Loucy (cell line): ENCODE results near the gene SORBS1.

Experiments used
- H2AFZ ChIP-seq: fragments of 200-600 bp; sonication (generic); 2 replicates; pipeline ENCODE4 v1.6.0; 2016; ENCODE audit warnings: antibody characterized with exemption, mild to moderate bottlenecking, low read length, moderate library complexity
- H3F3A ChIP-seq: fragments of 200-600 bp; 2 replicates; pipeline ENCODE4 v1.6.0; 2016; ENCODE audit warnings: antibody characterized with exemption, low read depth, mild to moderate bottlenecking
- H3K27me3 ChIP-seq: fragments of 200-600 bp; sonication (generic); 2 replicates; pipeline ENCODE4 v1.6.1; 2014; ENCODE audit warnings: low read length, mild to moderate bottlenecking; ENCODE audit not compliant: insufficient read depth, poor library complexity, severe bottlenecking
- H3K36me3 ChIP-seq: fragments of 200-600 bp; sonication (generic); 2 replicates; pipeline ENCODE4 v1.6.1; 2016; ENCODE audit warnings: low read length; ENCODE audit not compliant: insufficient read depth
- H3K4me1 ChIP-seq: fragments of 200-600 bp; sonication (generic); 2 replicates; pipeline ENCODE4 v1.5.1; 2014; ENCODE audit warnings: low read length, mild to moderate bottlenecking; ENCODE audit not compliant: insufficient read depth, poor library complexity, severe bottlenecking
- H3K4me2 ChIP-seq: fragments of 200-600 bp; sonication (generic); 2 replicates; pipeline ENCODE4 v1.6.0; 2014; ENCODE audit warnings: antibody characterized with exemption, low read length, low read depth, mild to moderate bottlenecking; ENCODE audit not compliant: poor library complexity, severe bottlenecking
- H3K4me3 ChIP-seq: fragments of 200-600 bp; sonication (generic); 2 replicates; pipeline ENCODE4 v1.5.1; 2014; ENCODE audit warnings: low read length, mild to moderate bottlenecking, mixed read lengths; ENCODE audit not compliant: poor library complexity, severe bottlenecking
- H3K79me2 ChIP-seq: fragments of 200-600 bp; sonication (generic); 2 replicates; pipeline ENCODE4 v1.6.1; 2014; ENCODE audit warnings: low read length; ENCODE audit not compliant: insufficient read depth
- H3K9ac ChIP-seq: fragments of 200-600 bp; sonication (generic); 2 replicates; pipeline ENCODE4 v1.6.0; 2014; ENCODE audit warnings: mild to moderate bottlenecking, low read depth, low read length, moderate library complexity; ENCODE audit not compliant: poor library complexity, severe bottlenecking
- H3K9me2 ChIP-seq: fragments of 200-600 bp; sonication (generic); replicated peaks from 2 replicates; pipeline ENCODE4 v1.6.1; 2016; ENCODE audit warnings: low read depth, low read length, mixed read lengths
- H3K9me3 ChIP-seq: fragments of 200-600 bp; sonication (generic); 2 replicates; pipeline ENCODE4 v1.6.1; 2014; ENCODE audit warnings: mild to moderate bottlenecking, antibody characterized with exemption, low read length, low read depth; ENCODE audit not compliant: insufficient read depth
- H4K20me1 ChIP-seq: fragments of 200-600 bp; sonication (generic); 2 replicates; pipeline ENCODE4 v1.6.0; 2014; ENCODE audit warnings: antibody characterized with exemption, low read length, mild to moderate bottlenecking; ENCODE audit not compliant: insufficient read depth, poor library complexity, severe bottlenecking
- EZH2phosphoT487 ChIP-seq: fragments of 200-600 bp; IDR thresholded peaks from 2 replicates; pipeline ENCODE4 v1.6.1; 2018; ENCODE audit warnings: antibody characterized with exemption, mild to moderate bottlenecking, moderate library complexity, borderline replicate concordance
- TF ChIP-seq, protein P1 (sequence below): fragments of 200-600 bp; sonication (generic); conservative IDR thresholded peaks from 2 replicates; pipeline ENCODE4 v1.5.1; 2014; ENCODE audit warnings: mild to moderate bottlenecking, antibody characterized with exemption, low read length

Gene SORBS1

DNA sequence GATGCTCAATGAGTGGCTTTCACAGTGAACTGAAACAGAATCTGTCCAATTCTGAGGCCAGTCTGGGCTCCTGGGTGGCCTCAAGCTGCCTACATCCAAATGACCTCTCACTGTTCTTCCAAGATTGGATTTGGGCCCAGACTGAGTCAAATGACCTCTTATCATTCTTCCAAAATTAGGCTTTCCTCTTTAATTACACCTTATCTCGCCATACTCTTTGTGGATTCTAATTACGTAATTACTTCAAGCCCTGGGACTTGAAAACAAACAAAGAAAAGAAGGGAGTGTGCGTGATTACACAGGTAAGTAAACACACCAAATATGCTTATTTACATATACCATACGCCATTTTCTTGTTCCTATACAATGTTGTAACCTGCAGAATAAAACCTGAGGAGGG lies 18.8 kb downstream of the SORBS1 start:
- H3K9ac ChIP-seq = no peak overlapping the region
- no peak overlapping the region for H2AFZ ChIP-seq
- no peaks in the 10 kb centered on the region for H3K4me1 ChIP-seq
- H3K9me3 ChIP-seq = no peaks in the 10 kb centered on the region
- no peaks in the 10 kb centered on the region for H3F3A ChIP-seq
- no peaks in the 10 kb centered on the region for H3K36me3 ChIP-seq
- no peaks in the 10 kb centered on the region for H4K20me1 ChIP-seq
- H3K79me2 ChIP-seq = no peaks in the 10 kb centered on the region
- no peaks in the 10 kb centered on the region for H3K27me3 ChIP-seq
- no peak overlapping the region for H3K4me2 ChIP-seq
- no peak for TF ChIP-seq EZH2phosphoT487
- TF ChIP-seq, protein P1, sequence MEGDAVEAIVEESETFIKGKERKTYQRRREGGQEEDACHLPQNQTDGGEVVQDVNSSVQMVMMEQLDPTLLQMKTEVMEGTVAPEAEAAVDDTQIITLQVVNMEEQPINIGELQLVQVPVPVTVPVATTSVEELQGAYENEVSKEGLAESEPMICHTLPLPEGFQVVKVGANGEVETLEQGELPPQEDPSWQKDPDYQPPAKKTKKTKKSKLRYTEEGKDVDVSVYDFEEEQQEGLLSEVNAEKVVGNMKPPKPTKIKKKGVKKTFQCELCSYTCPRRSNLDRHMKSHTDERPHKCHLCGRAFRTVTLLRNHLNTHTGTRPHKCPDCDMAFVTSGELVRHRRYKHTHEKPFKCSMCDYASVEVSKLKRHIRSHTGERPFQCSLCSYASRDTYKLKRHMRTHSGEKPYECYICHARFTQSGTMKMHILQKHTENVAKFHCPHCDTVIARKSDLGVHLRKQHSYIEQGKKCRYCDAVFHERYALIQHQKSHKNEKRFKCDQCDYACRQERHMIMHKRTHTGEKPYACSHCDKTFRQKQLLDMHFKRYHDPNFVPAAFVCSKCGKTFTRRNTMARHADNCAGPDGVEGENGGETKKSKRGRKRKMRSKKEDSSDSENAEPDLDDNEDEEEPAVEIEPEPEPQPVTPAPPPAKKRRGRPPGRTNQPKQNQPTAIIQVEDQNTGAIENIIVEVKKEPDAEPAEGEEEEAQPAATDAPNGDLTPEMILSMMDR = no peak
- no peaks in the 10 kb centered on the region for H3K9me2 ChIP-seq
- H3K4me3 ChIP-seq = no peak overlapping the region

DNA sequence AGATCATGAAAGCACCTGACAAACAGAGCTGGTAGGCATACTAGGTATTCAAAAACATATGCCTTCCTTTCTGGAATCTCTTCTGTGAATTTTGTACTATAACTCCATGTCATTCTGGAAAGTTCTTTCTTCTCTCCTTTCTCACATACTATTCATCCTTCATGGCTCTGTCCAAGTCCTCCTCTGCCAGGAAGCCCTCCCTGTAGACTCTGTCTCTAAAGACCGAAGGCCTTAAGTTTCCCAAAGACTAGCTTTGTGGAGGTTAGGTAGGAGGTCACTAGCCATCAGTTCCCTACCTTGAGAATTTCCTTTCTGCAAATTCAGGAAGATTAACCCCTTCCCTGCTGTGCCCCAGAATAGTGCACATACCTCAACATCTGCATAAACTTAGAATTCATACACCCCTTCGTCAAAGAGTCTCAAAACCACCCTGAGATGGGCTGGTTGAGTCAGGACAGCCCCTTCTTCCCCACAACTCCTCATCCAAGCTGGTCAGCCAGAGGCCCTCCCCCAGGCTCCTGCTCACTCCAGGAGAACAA lies 20.6 kb downstream of the SORBS1 start:
- H3F3A ChIP-seq = no peaks in the 10 kb centered on the region
- H3K36me3 ChIP-seq = no peaks in the 10 kb centered on the region
- no peaks in the 10 kb centered on the region for H3K9me2 ChIP-seq
- no peak overlapping the region for H3K9ac ChIP-seq
- H3K79me2 ChIP-seq = no peaks in the 10 kb centered on the region
- no peaks in the 10 kb centered on the region for H4K20me1 ChIP-seq
- no peak overlapping the region for H3K4me2 ChIP-seq
- no peaks in the 10 kb centered on the region for H3K27me3 ChIP-seq
- TF ChIP-seq, protein P1 = no peak
- no peak for TF ChIP-seq EZH2phosphoT487
- H3K9me3 ChIP-seq = no peaks in the 10 kb centered on the region
- no peak overlapping the region for H2AFZ ChIP-seq
- H3K4me3 ChIP-seq = no peak overlapping the region
- H3K4me1 ChIP-seq = no peaks in the 10 kb centered on the region

DNA sequence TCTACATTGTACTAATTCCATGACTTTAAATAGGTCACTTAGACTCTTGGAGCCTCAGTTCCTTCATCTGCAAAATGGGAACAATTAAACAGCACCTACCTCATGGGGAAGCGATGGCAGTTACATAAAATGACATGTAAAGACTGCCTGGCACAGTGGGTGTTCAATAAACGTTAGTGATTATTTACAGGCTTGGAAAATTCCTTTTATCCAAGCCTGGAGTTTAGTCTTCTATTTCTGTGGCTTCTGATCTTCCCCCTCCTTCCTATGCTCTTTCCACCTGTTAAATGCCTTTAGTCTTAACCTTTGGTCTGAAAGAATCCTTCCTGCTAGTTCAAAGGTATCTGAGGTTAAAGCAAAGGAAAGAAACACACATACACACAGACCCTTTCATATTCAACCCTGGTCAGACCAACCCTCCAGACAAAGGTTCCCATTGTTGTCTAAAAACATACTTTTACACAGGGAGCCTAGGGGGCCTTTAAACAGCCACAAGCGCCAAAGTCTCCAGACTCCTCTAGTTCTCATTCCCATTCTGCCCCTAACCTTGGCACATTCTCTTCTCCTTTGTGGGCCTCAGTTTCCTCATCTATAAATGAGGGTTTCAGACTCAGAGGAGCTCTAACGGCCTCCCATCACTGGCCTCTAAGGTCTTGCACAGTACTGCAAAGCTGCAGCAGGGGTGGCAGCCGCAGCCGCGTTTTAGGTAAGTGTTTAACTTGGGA lies 21.4 kb downstream of the SORBS1 start:
- Histone ChIP-seq H3K9ac (no peak overlapping the region), H4K20me1 (no peaks in the 10 kb centered on the region), H3K27me3 (no peaks in the 10 kb centered on the region), H3K4me1 (no peaks in the 10 kb centered on the region), H3K4me3 (no peak overlapping the region), H3K4me2 (no peak overlapping the region), H3K79me2 (no peaks in the 10 kb centered on the region), H2AFZ (no peak overlapping the region), H3K9me2 (no peaks in the 10 kb centered on the region), H3F3A (no peaks in the 10 kb centered on the region), H3K9me3 (no peaks in the 10 kb centered on the region), H3K36me3 (no peaks in the 10 kb centered on the region)
- TF ChIP-seq, protein P1 = no peak
- TF ChIP-seq EZH2phosphoT487 = no peak
